GM23338 (cell line): ENCODE measurements around the gene HERC4.

Source experiments
- CTCF ChIP-seq, 2 experiments: fragments of 200-600 bp in 1 of 2; sonication (generic) in 1 of 2; conservative IDR thresholded peaks; 2 replicates each; pipeline versions ENCODE4 v1.5.1 to v1.6.1; 2016 to 2017; ENCODE audit warnings: antibody characterized with exemption in 2 of 2, low read depth in 2 of 2, mild to moderate bottlenecking in 2 of 2, moderate library complexity in 1 of 2
- ETS1 ChIP-seq: IDR thresholded peaks from 2 replicates; pipeline ENCODE4 v1.6.1; 2016; ENCODE audit warnings: antibody characterized with exemption
- EZH2 ChIP-seq: fragments of 200-600 bp; sonication (generic); IDR thresholded peaks from one replicate; pipeline ENCODE4 v1.8.0; 2017; ENCODE audit warnings: antibody characterized with exemption, mild to moderate bottlenecking, low read depth; ENCODE audit not compliant: unreplicated experiment
- EZH2phosphoT487 ChIP-seq: fragments of 200-600 bp; sonication (generic); IDR thresholded peaks from one replicate; pipeline ENCODE4 v1.8.1; 2018; ENCODE audit warnings: antibody characterized with exemption; ENCODE audit not compliant: unreplicated experiment
- JUNB ChIP-seq: IDR thresholded peaks from one replicate; pipeline ENCODE4 v1.6.1; 2016; ENCODE audit warnings: antibody characterized with exemption; ENCODE audit not compliant: unreplicated experiment
- POLR2AphosphoS5 ChIP-seq: IDR thresholded peaks from 2 replicates; pipeline ENCODE4 v1.6.1; 2016; ENCODE audit warnings: antibody characterized with exemption, low read depth
- STAT1 ChIP-seq: IDR thresholded peaks from one replicate; pipeline ENCODE4 v1.6.1; 2016; ENCODE audit warnings: antibody characterized with exemption; ENCODE audit not compliant: unreplicated experiment

- no peak for TF ChIP-seq STAT1
- TF ChIP-seq CTCF (conservative IDR thresholded peaks at IDR 0.05; ENCODE audit: low read depth in 2 of 2), result no peak
- no peak for TF ChIP-seq JUNB
- TF ChIP-seq EZH2, result no peak
- TF ChIP-seq POLR2AphosphoS5, result no peak
- TF ChIP-seq ETS1, result no peak
- TF ChIP-seq EZH2phosphoT487, result no peak
Observed at GRCh38 chr10:68106656-68107055, 31.6 kb upstream of the HERC4 start.
